Subcutaneous adipose tissue (tissue), 4 donors: ENCODE measurements around the gene KIF1A. TPM values are rescaled to one million over a fixed set of nuclear protein-coding genes. Genes with fewer than 3 reads are reported as not detected.
"Not testable (repeated sequence)": the region's sequence is repeated elsewhere in the genome, so short reads cannot be mapped to it uniquely, and the experiment has no call there.

Source experiments
- total RNA-seq, 4 donors: library from RNA; depleted of rRNA; stranded (reverse); fragments of >200 nt; gene quantifications; one replicate each; pipeline ENCODE4 v1.1.0, GENCODE V29; 2016
- TF ChIP-seq, protein P1 (sequence below): fragments of 450-650 bp; IDR thresholded peaks from one replicate; pipeline ENCODE4 v1.5.1; 2016; ENCODE audit warnings: low read depth, mild to moderate bottlenecking, control low read depth, antibody characterized with exemption, moderate library complexity

The KIF1A gene
- total RNA-seq, 4 donors from 2014 or later: not detected

DNA sequence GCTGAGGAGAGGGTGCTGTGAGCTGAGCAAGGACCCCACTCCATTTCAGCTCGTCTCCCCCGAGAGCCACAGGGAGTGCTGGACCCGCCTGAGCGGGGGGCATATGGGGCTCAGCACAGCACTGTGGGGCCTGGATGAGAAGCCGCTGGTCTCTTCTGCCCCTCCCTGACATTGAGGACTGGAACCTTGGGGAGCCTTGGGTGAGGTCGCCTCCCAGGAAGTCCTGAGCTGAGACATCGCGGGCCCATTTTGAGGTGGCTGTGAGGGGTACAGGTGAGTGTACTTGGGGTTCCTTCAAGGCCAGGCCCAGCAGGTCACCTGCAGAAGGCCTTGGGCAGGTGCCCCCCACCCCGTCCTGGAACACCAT is 131.5 kb downstream of the KIF1A start:
- TF ChIP-seq, protein P1, sequence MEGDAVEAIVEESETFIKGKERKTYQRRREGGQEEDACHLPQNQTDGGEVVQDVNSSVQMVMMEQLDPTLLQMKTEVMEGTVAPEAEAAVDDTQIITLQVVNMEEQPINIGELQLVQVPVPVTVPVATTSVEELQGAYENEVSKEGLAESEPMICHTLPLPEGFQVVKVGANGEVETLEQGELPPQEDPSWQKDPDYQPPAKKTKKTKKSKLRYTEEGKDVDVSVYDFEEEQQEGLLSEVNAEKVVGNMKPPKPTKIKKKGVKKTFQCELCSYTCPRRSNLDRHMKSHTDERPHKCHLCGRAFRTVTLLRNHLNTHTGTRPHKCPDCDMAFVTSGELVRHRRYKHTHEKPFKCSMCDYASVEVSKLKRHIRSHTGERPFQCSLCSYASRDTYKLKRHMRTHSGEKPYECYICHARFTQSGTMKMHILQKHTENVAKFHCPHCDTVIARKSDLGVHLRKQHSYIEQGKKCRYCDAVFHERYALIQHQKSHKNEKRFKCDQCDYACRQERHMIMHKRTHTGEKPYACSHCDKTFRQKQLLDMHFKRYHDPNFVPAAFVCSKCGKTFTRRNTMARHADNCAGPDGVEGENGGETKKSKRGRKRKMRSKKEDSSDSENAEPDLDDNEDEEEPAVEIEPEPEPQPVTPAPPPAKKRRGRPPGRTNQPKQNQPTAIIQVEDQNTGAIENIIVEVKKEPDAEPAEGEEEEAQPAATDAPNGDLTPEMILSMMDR: no peak

DNA sequence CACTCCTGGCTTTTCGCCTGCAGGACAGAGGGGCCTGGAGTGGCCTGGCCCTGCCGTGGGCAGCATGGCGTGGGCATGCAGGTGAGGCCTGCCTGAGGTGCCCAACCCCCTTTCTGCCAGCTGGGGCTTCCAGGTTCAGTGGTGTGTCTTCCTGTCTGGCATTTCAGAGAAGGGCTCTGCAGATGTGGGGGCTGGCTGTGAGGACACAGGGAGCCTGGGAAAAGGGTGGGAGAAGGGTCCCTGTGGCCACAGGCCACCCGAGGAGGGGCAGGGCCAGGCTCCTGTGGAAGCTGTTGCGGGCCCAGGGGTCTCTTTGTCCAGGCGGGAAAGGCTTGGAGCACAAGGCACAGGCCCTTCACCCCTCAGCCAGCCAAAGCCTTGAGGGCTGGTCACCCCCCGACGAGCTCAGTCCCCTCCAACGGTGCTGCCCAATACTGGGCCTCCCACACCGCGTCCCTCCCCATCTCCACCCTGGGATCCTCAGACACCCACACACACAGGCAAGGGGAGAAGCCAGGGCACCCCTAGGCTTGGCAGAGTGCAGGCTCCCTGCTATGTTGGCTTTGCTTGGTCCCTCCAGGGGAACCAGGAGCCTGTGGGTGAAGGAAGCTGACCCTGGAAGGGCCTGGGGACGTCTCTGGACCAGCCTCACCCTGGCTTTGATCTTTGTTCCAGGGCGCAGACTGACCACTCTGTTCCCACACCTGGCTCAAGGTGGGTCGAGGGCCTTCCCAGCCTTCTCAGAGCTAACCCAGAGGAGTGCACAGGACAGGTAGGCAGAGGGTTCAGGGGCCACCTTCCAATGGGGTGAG is 132.1 kb downstream of the KIF1A start:
- TF ChIP-seq, protein P1: no peak

DNA sequence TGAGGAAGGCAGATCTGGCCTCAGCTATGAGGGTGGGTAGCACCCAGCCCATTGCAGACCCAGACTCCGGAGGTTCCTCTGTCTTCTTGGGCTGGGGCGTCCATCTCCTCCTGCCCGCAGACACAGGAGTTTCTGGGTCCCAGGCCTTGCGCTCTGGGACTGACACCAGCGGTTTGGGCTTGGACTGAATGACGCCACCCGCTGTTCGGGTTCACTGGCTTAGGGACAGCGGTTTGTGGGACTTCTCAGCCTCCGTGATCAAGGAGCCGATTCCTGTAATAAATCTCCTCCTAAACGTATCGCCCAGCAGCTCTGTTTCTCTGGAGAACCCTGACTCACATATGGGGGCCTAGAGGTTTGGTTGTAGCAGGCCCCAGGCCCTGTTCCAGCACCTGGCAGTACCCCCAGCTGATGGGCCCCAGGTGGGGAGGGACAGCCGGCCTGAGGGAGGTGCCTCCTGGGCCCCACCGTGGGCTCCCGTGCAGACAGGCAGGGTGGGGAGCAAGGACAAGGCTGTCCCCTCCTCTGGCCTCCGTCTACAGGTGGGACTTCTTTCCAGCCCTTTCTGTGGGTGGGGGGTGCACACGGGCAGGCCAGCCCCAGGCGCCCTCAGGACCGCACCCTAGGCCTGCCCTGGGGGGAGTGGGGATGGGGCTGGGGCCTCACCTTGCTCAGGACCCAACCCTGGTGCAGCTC is 132.8 kb downstream of the KIF1A start:
- TF ChIP-seq, protein P1: no peak

GRCh38 chr2:240686460-240686859 is 133.6 kb downstream of the KIF1A start:
- TF ChIP-seq, protein P1: no peak

DNA sequence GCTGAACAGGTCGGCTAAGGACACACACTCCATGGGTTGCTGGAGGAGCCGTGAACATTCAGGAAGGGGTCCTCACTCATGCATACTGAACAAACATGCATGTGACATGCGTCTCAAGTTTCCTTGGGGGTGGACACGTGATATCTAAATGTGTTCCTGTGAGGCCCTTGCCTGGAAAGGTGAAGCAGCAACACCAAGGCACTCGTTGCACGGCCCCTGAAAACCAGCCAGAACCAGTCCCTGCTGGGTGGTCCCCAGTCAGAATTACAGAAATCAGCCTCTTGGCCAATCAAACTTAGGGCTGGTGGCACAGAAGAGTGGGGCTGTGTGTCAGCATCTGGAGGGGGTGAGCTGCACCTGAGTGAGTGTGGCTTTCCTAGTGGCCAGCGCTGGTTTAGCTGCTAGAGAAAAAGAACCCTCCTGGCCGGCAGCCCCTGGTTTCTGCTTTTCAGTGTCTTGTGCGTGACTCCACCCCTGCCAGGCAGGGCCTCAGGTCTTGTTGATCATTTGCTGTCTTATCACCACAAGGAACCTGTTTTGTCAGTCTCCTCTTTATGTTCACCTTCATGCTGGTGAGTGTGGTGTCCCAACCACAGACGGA is 134.1 kb downstream of the KIF1A start:
- TF ChIP-seq, protein P1: no peak

- TF ChIP-seq, protein P1: not testable (repeated sequence)
Observed at GRCh38 chr2:240682431-240683224, 137.4 kb downstream of the KIF1A start, which contains the start of gene AQP12B. Gene AQP12B (minus strand): TSS chr2:240682885. CDS start chr2:240682837, 48 bp downstream.
